GM19035 (cell line): ENCODE measurements around the gene TMEM121B.
"Not testable (repeated sequence)": the region's sequence is repeated elsewhere in the genome, so short reads cannot be mapped to it uniquely, and the experiment has no call there.

ENCODE experiments used
- ATAC-seq: cut with Tn5 transposase; IDR thresholded peaks from one replicate; pipeline ENCODE4 v1.9.1; 2021; ENCODE audit not compliant: unreplicated experiment

The TMEM121B gene

GRCh38 chr22:17121233-17122195 is at the start of gene TMEM121B:
TMEM121B (minus strand) TSS chr22:17121360; CDS start chr22:17121127, 233 bp downstream.
- no peak for ATAC-seq

- ATAC-seq: no peak
Observed at GRCh38 chr22:17167486-17167885, 46.3 kb upstream of the TMEM121B start.

- ATAC-seq: no peak
Observed at GRCh38 chr22:17164392-17165024, 43.3 kb upstream of the TMEM121B start.

- ATAC-seq: no peak
Observed at GRCh38 chr22:17162731-17163130, 41.6 kb upstream of the TMEM121B start.

GRCh38 chr22:17161991-17162390 is 40.8 kb upstream of the TMEM121B start:
- no peak for ATAC-seq

- ATAC-seq: peak; percentile 35
Observed at GRCh38 chr22:17159504-17159951, 38.4 kb upstream of the TMEM121B start.

GRCh38 chr22:17158568-17159503 is 37.7 kb upstream of the TMEM121B start, which contains the start of gene HDHD5:
HDHD5 (minus strand) TSS chr22:17159277; CDS start chr22:17159251, 26 bp downstream.
- ATAC-seq: peak; percentile 72

- ATAC-seq: no peak
Observed at GRCh38 chr22:17158176-17158567, 37.0 kb upstream of the TMEM121B start.

GRCh38 chr22:17157714-17158113 is 36.6 kb upstream of the TMEM121B start:
- no peak for ATAC-seq

GRCh38 chr22:17155941-17156340 is 34.8 kb upstream of the TMEM121B start:
- no peak for ATAC-seq

- no peak for ATAC-seq
Observed at GRCh38 chr22:17152971-17153370, 31.8 kb upstream of the TMEM121B start.

GRCh38 chr22:17152340-17152739 is 31.2 kb upstream of the TMEM121B start:
- no peak for ATAC-seq

GRCh38 chr22:17149076-17149815 is 28.1 kb upstream of the TMEM121B start:
- no peak for ATAC-seq

- ATAC-seq: not testable (repeated sequence)
Observed at GRCh38 chr22:17147458-17147857, 26.3 kb upstream of the TMEM121B start.

- no peak for ATAC-seq
Observed at GRCh38 chr22:17145021-17145680, 24.0 kb upstream of the TMEM121B start.

GRCh38 chr22:17143826-17144225 is 22.7 kb upstream of the TMEM121B start:
- no peak for ATAC-seq

GRCh38 chr22:17143101-17143500 is 21.9 kb upstream of the TMEM121B start:
- no peak for ATAC-seq

GRCh38 chr22:17140826-17141766 is 19.9 kb upstream of the TMEM121B start:
- ATAC-seq: no peak
